HG03045 (cell line): ENCODE results near the gene ALDH1B1.

Experiments used
- ATAC-seq: cut with Tn5 transposase; IDR thresholded peaks from one replicate; pipeline ENCODE4 v1.9.1; 2021; ENCODE audit warnings: mild to moderate bottlenecking, moderate library complexity; ENCODE audit not compliant: unreplicated experiment

The ALDH1B1 gene

GRCh38 chr9:38392235-38393127 is at the start of gene ALDH1B1:
ALDH1B1 (plus strand) TSS chr9:38392702; CDS start chr9:38395749, 3,047 bp downstream.
- ATAC-seq: peak; percentile 99

- ATAC-seq: no peak
These were observed 49.5 kb upstream of the ALDH1B1 start for GRCh38 chr9:38343037-38343436.

- ATAC-seq: no peak
These were observed 49.0 kb upstream of the ALDH1B1 start for GRCh38 chr9:38343552-38343951.

GRCh38 chr9:38344566-38345324 is 47.8 kb upstream of the ALDH1B1 start:
- no peak for ATAC-seq

GRCh38 chr9:38345851-38346755 is 46.4 kb upstream of the ALDH1B1 start:
- no peak for ATAC-seq

GRCh38 chr9:38346811-38347210 is 45.7 kb upstream of the ALDH1B1 start:
- ATAC-seq: no peak

- ATAC-seq: no peak
These were observed 45.2 kb upstream of the ALDH1B1 start for GRCh38 chr9:38347271-38347671.

GRCh38 chr9:38347946-38348345 is 44.6 kb upstream of the ALDH1B1 start:
- ATAC-seq: no peak

GRCh38 chr9:38350529-38350928 is 42.0 kb upstream of the ALDH1B1 start:
- ATAC-seq: no peak

- no peak for ATAC-seq
These were observed 39.8 kb upstream of the ALDH1B1 start for GRCh38 chr9:38352530-38353328.

- no peak for ATAC-seq
These were observed 37.4 kb upstream of the ALDH1B1 start for GRCh38 chr9:38355115-38355514.

- ATAC-seq: no peak
These were observed 36.9 kb upstream of the ALDH1B1 start for GRCh38 chr9:38355517-38356120.

- no peak for ATAC-seq
These were observed 35.7 kb upstream of the ALDH1B1 start for GRCh38 chr9:38356851-38357250.

- no peak for ATAC-seq
These were observed 35.0 kb upstream of the ALDH1B1 start for GRCh38 chr9:38357350-38358114.

GRCh38 chr9:38358390-38359296 is 33.9 kb upstream of the ALDH1B1 start:
- no peak for ATAC-seq

- ATAC-seq: no peak
These were observed 33.2 kb upstream of the ALDH1B1 start for GRCh38 chr9:38359297-38359653.

- no peak for ATAC-seq
These were observed 32.7 kb upstream of the ALDH1B1 start for GRCh38 chr9:38359689-38360385.
